Ovary (tissue), 10 donors: ENCODE results near the gene HPCAL1. TPM values are rescaled to one million over a fixed set of nuclear protein-coding genes. Genes with fewer than 3 reads are reported as not detected.

ENCODE experiments used
- DNase-seq, 5 donors: peaks; one replicate each; pipeline ENCODE4 v3.0.0-alpha.2; 2019 to 2020
- H3K27ac ChIP-seq, 2 donors: fragments of 200-600 bp; one replicate each; pipeline versions ENCODE4 v1.5.1 to v1.8.0; 2019 to 2022
- H3K27me3 ChIP-seq: fragments of 200-600 bp; one replicate; pipeline ENCODE4 v1.8.0; 2022
- H3K36me3 ChIP-seq: fragments of 200-600 bp; sonication (generic); one replicate; pipeline ENCODE4 v1.5.1; 2019
- H3K4me1 ChIP-seq: one replicate; pipeline ENCODE4 v1.8.1; 2013; ENCODE audit warnings: mild to moderate bottlenecking, moderate library complexity; ENCODE audit not compliant: insufficient read depth
- H3K4me3 ChIP-seq: fragments of 200-600 bp; sonication (generic); one replicate; pipeline ENCODE4 v1.5.1; 2017
- H3K9me3 ChIP-seq, 2 donors: fragments of 200-600 bp in 1 of 2; sonication (generic) in 1 of 2; one replicate each; pipeline versions ENCODE4 v1.5.1 to v1.8.1; 2013 to 2019; ENCODE audit warnings: mild to moderate bottlenecking in 1 of 2, moderate library complexity in 1 of 2
- EP300 ChIP-seq: sonication (generic); formaldehyde crosslinking; IDR thresholded peaks from one replicate; pipeline ENCODE4 v1.6.1; 2017; ENCODE audit warnings: antibody characterized with exemption
- POLR2A ChIP-seq: fragments of 450-650 bp; IDR thresholded peaks from one replicate; pipeline ENCODE4 v1.6.1; 2017; ENCODE audit warnings: antibody characterized with exemption, mild to moderate bottlenecking, moderate library complexity
- WGBS, 3 donors: extraction: QIAGEN DNeasy Blood & Tissue Kit in 1 of 3; methylation state at CpG; one replicate each; pipeline versions ENCODE4 v1.1.5 to v1.1.7; 2013 to 2017; 5-methylcytosine and 5-hydroxymethylcytosine counted together
- intact Hi-C, 4 donors: fragments of 100-400 bp; cut with DNase I; formaldehyde crosslinking; loops; one replicate each; pipeline versions ENCODE4 v1.11.0 to v1.15.1; 2022 to 2023
- long read RNA-seq, 3 donors: library from polyadenylated mRNA in 2 of 3; unstranded in 2 of 3; transcript quantifications; one replicate each; pipeline ENCODE4 v2.0.0 and lab custom pipeline, GENCODE V29; 2021 to 2026
- polyA plus RNA-seq, 2 donors: library from polyadenylated mRNA; stranded (reverse); fragments of 200-250 nt in 1 of 2; fragments of 350-450 nt in 1 of 2; fragmentation: Illumina TruSeq in 1 of 2; extraction: RNeasy Lipid Tissue Mini Kit (QIAGEN cat#74804) in 1 of 2; gene quantifications; one replicate each; pipeline ENCODE4 v1.2.3, GENCODE V29; 2013 to 2014
- total RNA-seq, 7 donors: library from RNA; depleted of rRNA in 2 of 7; stranded (reverse); fragments of >200 nt in 2 of 7; fragmentation: NEBNext Ultra II Directional in 3 of 7; extraction: Animal tissue kit (Norgen Biotek cat#: 25700) in 3 of 7; gene quantifications; one replicate each; pipeline versions ENCODE4 v1.1.0 to v1.2.4, GENCODE V29; 2016 to 2023
- TF ChIP-seq, protein P1 (sequence below), 3 donors: fragments of 450-650 bp in 2 of 3; fragments of 200-600 bp in 1 of 3; IDR thresholded peaks; one replicate each; pipeline versions ENCODE4 v1.5.1 to v1.8.0; 2016 to 2022; ENCODE audit warnings: antibody characterized with exemption in 3 of 3, mild to moderate bottlenecking in 1 of 3
- donor health status: DM: no; HTN: no; CAD: no; lungs with moderate emphysema.
- donor health status: DM: no; HTN: no; CAD: no.
- donor health status: Bipolar disorder and iron deficiency.
- donor health status: DM: yes; HTN: yes; CAD: no.
- donor health status: DM: no; HTN: no; CAD: no.
- donor health status: DM: yes; HTN: yes; CAD: no.

The HPCAL1 gene
- total RNA-seq (10 to 100 TPM; 13.4 to 69.5 (median 18.5) TPM), polyA plus RNA-seq (10 to 100 TPM; 11.4 to 20.1 TPM)
- long read RNA-seq, donor 1, transcript HPCAL1-201 (5 exons, 1,751 nt): major isoform, 19 of 28 reads
- long read RNA-seq, donor 1, partial matches to known transcripts: 4 of 28 reads
- long read RNA-seq, donor 1, other reads (novel, unspliced or antisense): 5 of 28 reads
- long read RNA-seq, donor 2, transcript HPCAL1-201 (5 exons, 1,751 nt): major isoform, 34 of 35 reads
- long read RNA-seq, donor 2, partial matches to known transcripts: 0 of 35 reads
- long read RNA-seq, donor 2, other reads (novel, unspliced or antisense): 0 of 35 reads
- long read RNA-seq, donor 3, transcript HPCAL1-201 (5 exons, 1,751 nt): major isoform, 46 of 60 reads
- long read RNA-seq, donor 3, partial matches to known transcripts: 3 of 60 reads
- long read RNA-seq, donor 3, other reads (novel, unspliced or antisense): 11 of 60 reads

DNA sequence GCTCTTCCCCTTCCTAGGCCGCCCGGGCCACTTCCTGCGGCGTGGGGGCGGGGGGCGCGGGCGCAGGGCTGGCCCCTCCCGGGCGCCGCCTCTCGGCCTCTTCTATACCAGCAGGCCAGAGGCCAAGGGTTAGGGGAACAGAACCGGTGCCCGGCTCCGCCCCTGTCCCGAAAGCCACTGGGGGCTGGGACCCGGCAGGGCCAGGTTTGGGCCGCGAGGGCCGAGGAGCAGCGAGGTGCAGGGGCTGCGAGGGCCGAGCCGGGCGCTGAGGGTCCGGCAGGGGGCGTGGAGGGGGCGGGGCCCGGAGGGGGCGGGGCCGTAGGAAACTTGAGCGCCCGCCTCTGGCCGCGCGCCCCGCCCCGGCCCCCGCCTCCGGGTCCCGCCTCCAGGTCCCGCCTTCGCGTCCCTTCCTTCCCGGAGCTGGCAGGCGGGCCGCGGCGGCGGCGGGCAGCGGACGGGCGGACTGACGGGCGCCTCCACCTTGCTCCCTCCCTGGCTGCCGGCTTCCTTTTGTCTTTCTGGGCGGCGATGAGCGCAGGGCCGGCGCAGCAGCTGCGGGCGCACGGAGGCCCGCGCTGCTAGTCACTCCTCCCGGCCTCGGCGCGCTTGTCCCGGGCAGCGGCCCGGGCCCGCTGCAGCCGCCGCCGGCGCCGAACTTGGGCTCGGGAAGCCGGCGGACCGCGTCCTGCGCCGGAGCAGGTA is at the start of gene HPCAL1:
Gene HPCAL1 (plus strand): TSS at position 426 of the 702 bp plus-strand sequence. CDS start 116,854 bp downstream, outside the sequence.
- Histone ChIP-seq H3K4me1 (peaks cover 5% of the 10 kb centered on the region), H3K36me3 (no peaks in the 10 kb centered on the region), H3K4me3 (peak within 1 kb of the TSS; percentile 76), H3K9me3 (no peaks in the 10 kb centered on the region), H3K27me3 (no peaks in the 10 kb centered on the region), H3K27ac (peak within 1 kb of the TSS in 1 of 2 donors; percentile 72)
- intact Hi-C loops: loop anchor here in 3 of 4 donors (5.0 to 10.0 kb wide), 2 partner anchors 178 to 180 kb away; partner anchors contain the start of gene RRM2 (in 3 of the 3)
- 0% methylated on average over 10 to 87 of the region's 87 CpGs for WGBS, 3 donors
- DNase-seq: peak; percentile 83 to 90 (median 88)
- TF ChIP-seq, protein P1, sequence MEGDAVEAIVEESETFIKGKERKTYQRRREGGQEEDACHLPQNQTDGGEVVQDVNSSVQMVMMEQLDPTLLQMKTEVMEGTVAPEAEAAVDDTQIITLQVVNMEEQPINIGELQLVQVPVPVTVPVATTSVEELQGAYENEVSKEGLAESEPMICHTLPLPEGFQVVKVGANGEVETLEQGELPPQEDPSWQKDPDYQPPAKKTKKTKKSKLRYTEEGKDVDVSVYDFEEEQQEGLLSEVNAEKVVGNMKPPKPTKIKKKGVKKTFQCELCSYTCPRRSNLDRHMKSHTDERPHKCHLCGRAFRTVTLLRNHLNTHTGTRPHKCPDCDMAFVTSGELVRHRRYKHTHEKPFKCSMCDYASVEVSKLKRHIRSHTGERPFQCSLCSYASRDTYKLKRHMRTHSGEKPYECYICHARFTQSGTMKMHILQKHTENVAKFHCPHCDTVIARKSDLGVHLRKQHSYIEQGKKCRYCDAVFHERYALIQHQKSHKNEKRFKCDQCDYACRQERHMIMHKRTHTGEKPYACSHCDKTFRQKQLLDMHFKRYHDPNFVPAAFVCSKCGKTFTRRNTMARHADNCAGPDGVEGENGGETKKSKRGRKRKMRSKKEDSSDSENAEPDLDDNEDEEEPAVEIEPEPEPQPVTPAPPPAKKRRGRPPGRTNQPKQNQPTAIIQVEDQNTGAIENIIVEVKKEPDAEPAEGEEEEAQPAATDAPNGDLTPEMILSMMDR (IDR thresholded peaks at IDR 0.05): peak; percentile 36 to 74 (median 51)
- TF ChIP-seq POLR2A (peak; percentile 58), EP300 (no peak)

DNA sequence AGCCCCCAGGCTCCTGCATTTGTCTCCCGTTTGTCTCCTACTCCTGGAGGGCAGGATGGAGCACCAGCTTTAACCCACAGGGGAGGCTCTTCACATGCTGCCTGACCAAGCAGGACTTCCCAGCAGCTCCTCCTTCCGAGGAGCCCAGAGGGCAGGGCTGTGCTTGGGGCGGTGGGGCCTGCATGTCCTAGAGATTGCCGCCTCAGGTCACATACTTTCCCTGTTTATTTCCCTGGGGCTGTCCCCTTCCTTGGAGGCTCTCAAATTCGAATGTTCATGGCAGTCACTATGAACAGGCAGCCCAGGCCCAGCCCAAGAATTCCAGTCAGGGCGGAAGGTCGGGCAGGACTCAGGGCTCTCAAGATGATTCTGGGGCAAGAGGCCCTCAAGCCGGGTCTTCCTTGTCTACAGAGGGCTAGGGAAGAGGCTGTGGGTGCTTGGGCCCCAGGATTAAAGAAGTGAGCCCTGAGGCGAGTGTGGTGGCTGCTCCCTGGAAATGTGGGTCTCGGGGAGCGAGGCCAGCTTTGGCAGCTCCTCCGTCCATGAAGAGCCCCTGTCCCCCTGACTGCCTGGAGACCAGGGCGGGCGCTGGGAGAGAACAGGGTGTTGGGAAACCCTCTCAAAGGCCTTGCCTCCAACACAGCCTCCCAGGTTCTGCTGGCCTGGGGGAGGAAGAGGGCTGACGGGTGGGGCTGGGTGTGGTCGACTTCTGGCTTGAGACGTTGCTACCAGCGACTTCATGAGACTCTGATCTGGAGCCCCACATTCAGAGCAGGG is 48.9 kb upstream of the HPCAL1 start:
- intact Hi-C loops: no loop called here
- Histone ChIP-seq H3K36me3 (no peaks in the 10 kb centered on the region), H3K4me1 (no peaks in the 10 kb centered on the region), H3K4me3 (no peak overlapping the region), H3K27me3 (no peaks in the 10 kb centered on the region), H3K9me3 (no peaks in the 10 kb centered on the region), H3K27ac (no peak overlapping the region)
- DNase-seq: no peak
- TF ChIP-seq, protein P1 (IDR thresholded peaks at IDR 0.05): no peak
- TF ChIP-seq EP300 (no peak), POLR2A (no peak)
- WGBS, 3 donors: 91 to 92% (median 92%) methylated on average over 18 of the region's 18 CpGs

DNA sequence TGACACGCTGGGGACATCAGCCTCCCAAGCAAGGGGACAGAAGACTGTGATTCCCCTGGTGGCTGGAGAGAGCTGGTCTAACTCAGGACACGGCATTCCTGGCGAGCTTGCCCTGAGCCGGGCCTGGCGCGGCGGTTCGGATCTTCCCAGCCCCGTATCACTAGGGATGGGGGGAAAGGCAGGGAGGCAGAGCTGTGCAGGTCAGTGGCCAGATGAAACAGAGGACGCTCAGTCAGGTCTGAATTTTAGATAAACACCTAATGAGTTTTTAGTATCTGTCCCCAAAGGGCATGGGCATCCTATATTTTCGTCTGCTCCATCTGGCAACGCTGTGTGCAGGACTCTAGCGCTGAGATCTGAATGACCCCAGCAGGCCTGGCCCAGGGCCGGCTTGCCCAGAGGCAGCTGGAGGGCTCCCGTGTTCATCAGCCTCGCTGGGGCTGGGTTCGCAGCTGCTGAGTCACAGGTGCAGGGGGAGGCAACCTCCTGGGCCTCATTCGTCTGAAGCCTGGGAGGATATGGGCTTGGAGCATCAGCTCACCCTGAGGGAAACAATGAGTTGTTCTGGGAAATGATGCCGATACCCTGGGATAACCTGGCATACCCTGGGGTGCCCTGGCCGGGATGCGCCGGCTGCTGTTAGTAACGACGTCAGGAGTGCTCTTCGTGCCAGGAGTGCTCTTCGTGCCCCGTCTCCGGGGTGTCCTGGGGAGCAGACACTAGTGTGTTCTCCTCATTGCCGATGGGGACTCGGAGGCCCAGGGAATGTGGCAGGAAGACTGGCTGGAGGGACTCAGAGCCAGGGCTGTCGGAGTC is 48.1 kb upstream of the HPCAL1 start:
- intact Hi-C loops: no loop called here
- no peak for DNase-seq
- Histone ChIP-seq H3K4me1 (no peaks in the 10 kb centered on the region), H3K27ac (no peak overlapping the region), H3K4me3 (no peak overlapping the region), H3K36me3 (no peaks in the 10 kb centered on the region), H3K27me3 (no peaks in the 10 kb centered on the region), H3K9me3 (no peaks in the 10 kb centered on the region)
- no peak for TF ChIP-seq EP300
- no peak for TF ChIP-seq POLR2A
- TF ChIP-seq, protein P1 (IDR thresholded peaks at IDR 0.05): no peak
- 85 to 91% (median 86%) methylated on average over 31 of the region's 31 CpGs for WGBS, 3 donors
